Sigmoid colon (tissue), 4 donors: Measurements from ENCODE around the gene MRPS24.
"Not testable (repeated sequence)": the region's sequence is repeated elsewhere in the genome, so short reads cannot be mapped to it uniquely, and the experiment has no call there.

Experiments used
- CTCF ChIP-seq, 4 experiments: fragments of 450-650 bp in 3 of 4; fragments of 200-600 bp in 1 of 4; IDR thresholded peaks; one replicate each; pipeline ENCODE4 v1.5.1; 2016 to 2019; ENCODE audit warnings: antibody characterized with exemption in 4 of 4, mild to moderate bottlenecking in 3 of 4, moderate library complexity in 2 of 4
- POLR2A ChIP-seq, 2 donors: fragments of 450-650 bp; IDR thresholded peaks; one replicate each; pipeline ENCODE4 v1.6.1; 2016; ENCODE audit warnings: antibody characterized with exemption in 2 of 2, mild to moderate bottlenecking in 2 of 2, moderate library complexity in 2 of 2
- POLR2AphosphoS5 ChIP-seq, 4 donors: sonication (generic); formaldehyde crosslinking; IDR thresholded peaks; one replicate each; pipeline ENCODE4 v1.6.1; 2017; ENCODE audit warnings: antibody characterized with exemption in 4 of 4

GRCh38 chr7:43824513-43824912 lies 44.8 kb downstream of the MRPS24 start:
- TF ChIP-seq POLR2AphosphoS5, POLR2A, CTCF (IDR thresholded peaks at IDR 0.05): not testable (repeated sequence)
